ENCODE measurements around the gene HMCES.

HMCES gene

GRCh38 chr3:129305592-129306091, 27.0 kb downstream of the HMCES start:
- peak; percentile 37 for DNase-seq

GRCh38 chr3:129308636-129309035, 30.0 kb downstream of the HMCES start:
- no peak for DNase-seq

DNA sequence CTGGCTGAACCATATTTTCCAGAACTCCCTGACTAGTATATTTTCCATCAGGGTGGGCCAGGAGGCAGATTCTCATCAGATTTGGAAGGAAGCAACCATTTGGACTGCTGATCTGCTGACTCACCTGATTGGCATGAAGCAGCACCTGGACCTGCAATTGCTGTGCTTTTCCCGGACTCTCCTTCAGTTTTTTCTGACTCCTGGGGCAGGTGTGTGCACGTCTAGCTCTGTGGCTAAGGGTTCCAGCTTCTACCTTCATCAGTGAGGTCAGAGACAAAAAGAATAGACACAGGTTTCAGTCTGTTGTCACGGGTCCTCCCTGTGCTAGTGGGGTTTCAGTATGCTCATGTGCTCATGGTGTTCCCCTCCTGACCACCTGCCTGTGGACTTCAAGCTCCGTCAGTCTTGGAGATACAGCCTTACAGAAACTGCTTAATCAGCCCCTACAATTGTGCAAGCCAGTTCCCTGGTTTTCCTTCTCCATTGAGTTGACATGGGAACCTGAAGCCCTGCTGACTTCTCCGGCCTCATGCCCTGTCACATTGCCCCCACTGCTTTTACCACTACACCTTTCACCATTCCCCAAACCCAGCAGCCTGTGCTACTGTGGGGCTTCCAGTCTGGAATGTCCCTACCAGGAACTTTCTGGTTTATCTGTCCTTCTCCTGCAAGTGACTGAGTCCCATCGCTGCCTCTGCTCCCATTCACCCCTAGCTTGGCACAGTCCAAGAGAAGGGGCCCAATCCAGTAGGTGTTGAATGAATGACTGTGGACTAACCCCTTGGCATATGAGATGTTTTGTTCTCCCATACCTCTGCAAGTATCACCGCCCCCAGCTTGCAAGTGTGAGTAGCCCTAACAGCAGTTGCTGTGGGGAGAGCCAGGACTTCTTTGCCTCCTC, 31.7 kb downstream of the HMCES start:
- no peak for DNase-seq

DNA sequence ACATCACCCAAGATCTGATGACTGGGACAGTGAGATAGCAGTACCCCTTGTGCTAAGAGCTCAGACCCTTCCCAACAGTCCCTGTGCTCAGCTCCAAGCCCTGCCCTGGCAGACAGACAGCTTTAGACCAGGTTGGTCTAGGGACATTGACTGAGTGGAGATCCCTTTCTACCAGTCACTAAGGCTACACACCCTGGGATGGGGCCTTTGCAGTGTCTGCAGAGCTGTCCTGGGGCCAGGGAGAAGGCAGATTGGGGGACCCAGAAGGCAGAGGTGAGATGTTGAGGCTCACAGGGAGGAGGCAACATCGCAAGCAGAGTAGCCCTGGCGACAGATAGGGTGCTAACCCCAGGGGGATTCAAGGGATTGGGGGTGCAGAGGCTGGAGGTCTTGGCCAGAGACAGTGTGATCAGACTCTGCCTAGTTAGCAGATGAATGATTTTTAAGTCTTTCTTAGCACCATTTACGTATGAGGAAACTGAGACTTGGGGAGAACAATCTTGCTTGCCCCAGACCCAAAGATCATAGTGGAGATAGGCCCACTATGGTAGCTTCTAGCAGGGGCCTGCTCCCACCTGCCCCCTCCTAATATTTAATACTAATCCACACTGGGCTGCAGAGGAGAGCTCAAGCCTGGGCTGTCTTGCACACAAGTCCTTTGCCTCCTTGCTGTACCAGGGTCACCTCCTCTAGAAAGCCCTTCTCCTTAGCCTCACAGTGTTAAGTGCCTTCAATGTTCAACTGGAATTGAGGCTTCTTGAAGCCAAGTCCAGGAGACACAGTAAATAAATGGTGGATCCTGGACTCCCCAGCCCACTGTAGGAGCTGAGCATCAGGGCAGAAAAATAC, 32.6 kb downstream of the HMCES start:
- DNase-seq, result no peak

GRCh38 chr3:129312021-129312639, 33.5 kb downstream of the HMCES start:
- DNase-seq, result no peak

GRCh38 chr3:129312671-129313414, 34.2 kb downstream of the HMCES start:
- DNase-seq, result no peak

DNA sequence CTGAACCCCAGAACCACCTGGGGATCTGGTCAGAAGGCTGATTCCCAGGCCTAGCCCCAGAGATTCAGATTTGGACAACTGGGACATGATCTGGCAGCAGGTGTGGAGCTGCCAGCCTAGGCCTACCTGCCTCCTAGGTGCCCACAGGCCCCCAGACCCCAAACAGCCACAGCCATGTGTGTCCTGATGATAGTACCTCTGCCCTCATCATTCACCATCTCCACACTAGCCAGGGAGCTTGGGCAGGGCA, 34.7 kb downstream of the HMCES start:
- DNase-seq, result no peak

DNA sequence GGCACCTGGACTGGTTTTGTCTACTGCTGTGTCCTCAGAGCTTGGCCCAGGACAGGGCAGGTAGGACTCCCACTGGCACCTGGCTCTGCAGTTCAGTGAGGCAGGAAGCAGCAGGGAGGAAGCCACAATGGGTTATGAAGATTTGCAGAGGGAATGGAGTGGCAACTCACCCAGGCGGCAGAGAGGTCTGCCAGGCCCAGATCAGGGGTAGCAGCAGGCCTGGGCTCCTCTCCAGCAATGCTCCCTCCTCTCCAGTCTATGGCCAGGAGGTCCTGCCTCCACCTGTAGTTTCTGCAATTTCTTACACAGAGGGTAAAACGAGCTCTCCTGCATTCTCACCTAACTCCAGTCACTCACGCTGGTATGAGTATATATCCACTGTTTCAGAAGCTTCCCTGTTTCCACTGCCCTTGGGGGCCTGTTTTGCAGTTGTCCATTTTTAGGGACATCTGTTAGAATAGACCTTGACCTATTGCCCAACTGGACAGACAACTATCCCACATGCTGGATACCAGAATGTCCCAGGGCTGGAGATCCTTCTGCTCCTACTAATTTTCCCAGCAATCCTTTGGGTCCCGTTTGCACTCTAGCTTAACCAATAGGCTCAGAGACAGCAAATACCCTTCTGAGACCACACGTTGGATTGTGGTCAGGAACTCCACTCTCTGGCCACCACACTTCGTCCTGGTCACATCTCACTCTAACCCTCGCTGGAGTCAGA, 35.2 kb downstream of the HMCES start:
- no peak for DNase-seq

DNA sequence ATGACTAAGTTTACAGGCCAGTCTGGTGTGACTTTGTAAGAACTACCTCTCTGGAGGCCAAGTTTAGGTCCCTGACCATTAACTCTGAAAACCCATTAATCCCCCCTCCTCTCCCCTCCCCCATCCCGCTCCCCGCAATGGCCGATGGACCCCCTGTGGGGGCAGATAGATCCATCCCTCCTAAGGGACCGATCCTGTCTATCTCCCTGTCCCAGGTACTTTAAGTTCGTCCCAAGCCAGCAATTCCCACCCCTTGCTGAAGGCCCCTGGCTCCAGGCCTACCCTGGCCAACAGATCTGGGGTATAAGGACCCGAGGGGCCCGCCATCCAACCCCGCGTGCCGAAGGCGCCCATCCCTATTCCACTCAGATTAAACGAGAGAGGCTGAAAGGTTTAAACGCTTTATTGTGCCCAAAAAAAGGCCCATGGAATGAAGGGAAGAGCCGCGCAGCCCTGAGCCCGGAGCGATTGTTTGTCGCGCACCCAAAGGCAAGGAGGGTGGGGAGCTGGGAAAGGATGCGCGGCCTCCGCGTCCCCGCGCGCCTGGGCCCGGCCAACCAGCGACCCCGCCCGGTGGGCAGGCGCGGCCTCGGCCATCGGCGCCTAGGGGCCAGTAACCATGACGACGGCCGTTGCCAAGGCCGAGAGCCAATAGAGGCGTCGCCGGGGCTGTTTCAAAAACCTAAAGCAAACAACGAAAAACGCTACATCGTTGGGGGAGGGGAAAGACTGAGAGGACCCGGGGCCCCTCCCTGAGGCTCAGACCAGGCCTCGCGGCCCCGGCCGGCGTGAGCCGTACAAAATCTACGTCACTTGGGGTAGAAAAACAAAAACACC, 35.9 kb downstream of the HMCES start:
- no peak for DNase-seq

- peak in 1 of 2 donors; percentile 66 for DNase-seq
Measured at GRCh38 chr3:129315223-129315997, 36.7 kb downstream of the HMCES start.

GRCh38 chr3:129315998-129316247, 37.3 kb downstream of the HMCES start:
- no peak for DNase-seq

GRCh38 chr3:129316248-129317013, 37.8 kb downstream of the HMCES start:
- DNase-seq, result peak; percentile 65 to 91

GRCh38 chr3:129317014-129317771, 38.5 kb downstream of the HMCES start:
- no peak for DNase-seq

DNA sequence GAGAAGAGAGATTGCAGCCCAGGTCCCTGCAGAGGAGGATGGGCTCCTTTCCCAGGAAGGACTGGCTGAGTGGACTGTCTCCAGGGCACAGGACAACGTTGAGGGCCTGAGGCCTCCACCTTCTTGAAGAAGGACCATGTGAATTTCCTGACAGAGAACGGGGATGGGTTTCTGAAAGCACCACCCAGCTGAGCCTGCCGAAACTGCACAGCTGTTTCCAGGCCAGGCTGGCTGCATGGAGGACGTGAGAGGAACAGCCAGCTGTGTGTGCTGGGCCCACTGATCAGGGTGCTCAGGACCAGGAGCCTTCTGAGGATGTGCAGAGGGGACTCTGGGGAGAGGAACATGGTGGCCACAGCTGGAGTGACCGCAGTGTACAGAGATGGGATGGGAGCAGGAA, 39.2 kb downstream of the HMCES start:
- no peak for DNase-seq

- no peak for DNase-seq
Measured at GRCh38 chr3:129318921-129319320, 40.3 kb downstream of the HMCES start.

DNA sequence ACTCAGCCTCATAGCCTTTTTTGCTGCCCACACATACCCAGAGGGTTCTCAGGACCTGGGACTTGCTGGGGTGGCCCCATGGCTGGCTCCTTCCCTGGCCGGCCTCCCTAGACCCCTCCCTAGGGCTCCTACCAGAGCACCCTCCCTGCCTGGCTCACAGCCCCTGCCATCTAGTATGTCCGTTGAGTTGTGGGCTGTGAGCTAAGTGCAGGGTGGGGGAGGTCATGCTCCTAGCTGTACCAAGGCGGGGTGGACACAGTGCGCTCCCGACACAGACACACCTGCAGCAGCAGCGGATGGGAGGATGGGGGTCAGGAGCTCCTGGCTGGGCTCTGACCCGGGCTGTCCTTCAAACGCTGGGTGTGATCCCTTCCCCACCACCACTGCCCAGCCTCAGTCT, 41.6 kb downstream of the HMCES start:
- no peak for DNase-seq

GRCh38 chr3:129320825-129321487, 42.3 kb downstream of the HMCES start:
- no peak for DNase-seq

DNA sequence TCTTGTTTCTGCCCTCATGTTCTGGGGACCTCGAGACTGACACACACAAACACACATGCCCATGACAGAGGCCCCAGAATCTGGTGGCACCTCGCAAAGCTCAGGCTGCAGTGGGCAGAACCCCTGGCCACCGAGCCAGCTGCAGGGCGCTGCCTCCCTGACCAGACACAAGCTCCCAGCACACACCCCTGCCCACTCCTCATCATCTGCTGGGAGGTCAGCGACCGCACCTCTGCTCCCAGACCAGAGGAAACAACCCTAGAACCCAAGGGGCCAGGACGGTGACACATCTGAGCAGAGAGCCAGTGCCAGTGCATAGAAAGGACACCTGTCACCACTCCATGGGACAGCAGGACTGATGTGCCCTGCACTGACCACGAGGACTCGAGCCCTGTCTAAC, 43.2 kb downstream of the HMCES start:
- no peak for DNase-seq
